HG02970 (cell line): Measurements from ENCODE around the gene GOLGA1.
"Not testable (repeated sequence)": the region's sequence is repeated elsewhere in the genome, so short reads cannot be mapped to it uniquely, and the experiment has no call there.

ENCODE experiments used
- ATAC-seq: cut with Tn5 transposase; IDR thresholded peaks from one replicate; pipeline ENCODE4 v1.9.1; 2021; ENCODE audit warnings: mild to moderate bottlenecking, moderate library complexity, moderate number of reproducible peaks; ENCODE audit not compliant: unreplicated experiment, low FRiP score

The GOLGA1 gene

GRCh38 chr9:124841075-124841821 is 99.6 kb downstream of the GOLGA1 start:
- no peak for ATAC-seq

GRCh38 chr9:124840300-124840833 is 100.5 kb downstream of the GOLGA1 start:
- no peak for ATAC-seq

GRCh38 chr9:124839612-124840299 is 101.1 kb downstream of the GOLGA1 start:
- no peak for ATAC-seq

- ATAC-seq, result not testable (repeated sequence)
These were observed 102.2 kb downstream of the GOLGA1 start for GRCh38 chr9:124838567-124839275.

GRCh38 chr9:124838132-124838531 is 102.8 kb downstream of the GOLGA1 start:
- not testable (repeated sequence) for ATAC-seq

- ATAC-seq, result no peak
These were observed 105.8 kb downstream of the GOLGA1 start for GRCh38 chr9:124835026-124835557.

GRCh38 chr9:124834591-124834990 is 106.3 kb downstream of the GOLGA1 start:
- ATAC-seq, result no peak

GRCh38 chr9:124831642-124832364 is 109.1 kb downstream of the GOLGA1 start:
- ATAC-seq, result no peak

GRCh38 chr9:124830593-124830992 is 110.3 kb downstream of the GOLGA1 start:
- no peak for ATAC-seq

GRCh38 chr9:124829334-124829669 is 111.6 kb downstream of the GOLGA1 start:
- ATAC-seq, result no peak

- no peak for ATAC-seq
These were observed 112.2 kb downstream of the GOLGA1 start for GRCh38 chr9:124828489-124829333.
